Endometrial microvascular endothelial cells (primary cell): ENCODE data around the gene NYNRIN. TPM values are rescaled to one million over a fixed set of nuclear protein-coding genes. Genes with fewer than 3 reads are reported as not detected.

Experiments used
- in situ Hi-C: cut with HindIII; loops from 2 replicates; pipeline ENCODE4 v1.10.0; 2017; ENCODE audit warnings: low sequenced_read_pairs, low pct_unique_long_range_greater_than_20kb; ENCODE audit errors: inconsistent ontology term
- total RNA-seq: library from RNA; depleted of rRNA; stranded (reverse); fragments of >200 nt; gene quantifications from one replicate; pipeline ENCODE4 v1.2.3, GENCODE V29; 2015; ENCODE audit errors: inconsistent ontology term

The NYNRIN gene
- total RNA-seq, 1 donor from 2014 or later = 6.9 TPM

- in situ Hi-C loops = no loop called here
Measured at GRCh38 chr14:24465368-24465767, 66.6 kb downstream of the NYNRIN start.

DNA sequence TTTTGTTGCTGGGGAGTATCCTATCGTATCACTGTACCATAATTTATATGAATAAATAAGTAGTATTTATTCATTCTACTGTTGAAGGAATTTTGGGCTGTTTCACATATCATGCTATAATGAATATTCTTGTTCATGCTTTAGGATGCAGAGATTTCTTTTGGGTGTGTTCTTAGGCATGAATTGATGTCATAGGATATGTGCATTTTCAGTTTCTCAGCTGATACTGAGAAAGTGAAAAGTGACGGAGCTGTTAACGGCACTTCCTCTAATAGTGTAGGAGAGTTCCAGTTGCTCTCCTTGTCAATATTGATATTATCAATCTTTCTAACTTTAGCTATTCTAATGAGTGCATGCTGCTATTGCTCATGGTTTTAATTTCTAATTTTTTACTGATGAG lies 67.0 kb downstream of the NYNRIN start:
- in situ Hi-C loops = no loop called here

Other genes with a start within 250 kb of the NYNRIN start
- gene IRF9, start 237.7 kb upstream of the NYNRIN start, total RNA-seq = 45.2 TPM
- 2.6 TPM for gene REC8, start 226.9 kb upstream of the NYNRIN start, total RNA-seq
- 85.0 TPM for gene IPO4, start 210.2 kb upstream of the NYNRIN start, total RNA-seq
- gene TM9SF1, start 203.6 kb upstream of the NYNRIN start, total RNA-seq = 83.3 TPM
- gene TSSK4, start 193.3 kb upstream of the NYNRIN start, total RNA-seq = not detected
- 30.0 TPM for gene CHMP4A, start 185.5 kb upstream of the NYNRIN start, total RNA-seq
- 2.3 TPM for gene MDP1, start 182.9 kb upstream of the NYNRIN start, total RNA-seq
- gene NEDD8, start 166.6 kb upstream of the NYNRIN start, total RNA-seq = 193 TPM
- gene GMPR2, start 166.1 kb upstream of the NYNRIN start, total RNA-seq = 144 TPM
- gene TINF2, start 156.4 kb upstream of the NYNRIN start, total RNA-seq = 68.5 TPM
- gene TGM1, start 135.8 kb upstream of the NYNRIN start, total RNA-seq = not detected
- gene RABGGTA, start 127.4 kb upstream of the NYNRIN start, total RNA-seq = 59.6 TPM
- gene DHRS1, start 99.2 kb upstream of the NYNRIN start, total RNA-seq = 23.2 TPM
- 28.9 TPM for gene NOP9, start 99.2 kb upstream of the NYNRIN start, total RNA-seq
- 20.7 TPM for gene CIDEB, start 91.0 kb upstream of the NYNRIN start, total RNA-seq
- gene LTB4R2, start 88.9 kb upstream of the NYNRIN start, total RNA-seq = 15.8 TPM
- 22.6 TPM for gene LTB4R, start 87.5 kb upstream of the NYNRIN start, total RNA-seq
- 13.9 TPM for gene ADCY4, start 63.9 kb upstream of the NYNRIN start, total RNA-seq
- 7.2 TPM for gene RIPK3, start 59.0 kb upstream of the NYNRIN start, total RNA-seq
- 11.9 TPM for gene NFATC4, start 30.8 kb upstream of the NYNRIN start, total RNA-seq
- 1.3 TPM for gene CBLN3, start 30.7 kb downstream of the NYNRIN start, total RNA-seq
- gene KHNYN, start 31.0 kb downstream of the NYNRIN start, total RNA-seq = 46.6 TPM
- gene SDR39U1, start 43.8 kb downstream of the NYNRIN start, total RNA-seq = 30.5 TPM
- not detected for gene CMA1, start 109.3 kb downstream of the NYNRIN start, total RNA-seq
- not detected for gene CTSG, start 177.2 kb downstream of the NYNRIN start, total RNA-seq
- gene GZMH, start 210.7 kb downstream of the NYNRIN start, total RNA-seq = not detected
- not detected for gene GZMB, start 235.2 kb downstream of the NYNRIN start, total RNA-seq